Measurements from ENCODE around the gene ABHD12. TPM values are rescaled to one million over a fixed set of nuclear protein-coding genes. Genes with fewer than 3 reads are reported as not detected.

Gene ABHD12
- total RNA-seq, 4 donors from 2014 or later, result 41.6 to 75.8 (median 52.3) TPM

DNA sequence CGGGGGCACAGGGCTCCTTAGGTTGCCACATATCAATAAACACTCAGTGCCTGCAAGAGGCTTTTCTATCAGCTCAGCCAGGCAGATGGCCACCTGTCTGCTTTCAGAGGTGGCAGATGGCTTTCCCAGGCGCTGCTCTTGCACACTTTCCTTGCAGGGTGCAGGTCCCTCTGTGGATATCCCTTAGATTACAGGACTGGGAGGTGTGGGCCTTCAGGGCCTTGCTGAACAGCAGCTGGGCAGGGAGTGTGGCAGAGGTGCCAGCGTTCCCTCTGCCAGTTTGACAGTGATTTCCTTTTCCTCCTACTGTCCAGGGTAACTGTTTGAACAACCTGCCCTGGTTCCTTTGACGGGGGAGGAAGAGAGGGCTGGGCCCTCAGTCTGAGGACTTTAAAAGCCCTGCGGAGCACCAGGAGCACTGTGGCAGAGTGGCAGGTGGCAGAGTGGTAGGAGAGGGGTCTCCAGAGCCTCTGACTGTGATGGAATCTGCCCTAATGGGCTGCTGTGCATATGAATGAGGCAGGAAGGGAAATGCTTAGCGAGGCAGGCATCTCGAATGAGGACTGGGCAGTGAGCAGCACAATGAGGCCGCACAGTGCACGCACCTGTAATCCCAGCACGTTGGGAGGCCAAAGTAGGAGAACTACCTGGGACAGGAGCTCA is 34.2 kb downstream of the ABHD12 start:
- Histone ChIP-seq H3K9me3 (no peaks in the 10 kb centered on the region), H3K4me3 (no peak overlapping the region), H3K36me3 (no peaks in the 10 kb centered on the region), H3K27me3 (no peaks in the 10 kb centered on the region), H3K27ac (peak overlapping the region; percentile 0), H3K4me1 (peaks cover 43% of the 10 kb centered on the region)
- TF ChIP-seq POLR2AphosphoS5 (IDR thresholded peaks at IDR 0.05) (no peak), EP300 (IDR thresholded peaks at IDR 0.05) (no peak), POLR2A (IDR thresholded peaks at IDR 0.05) (no peak)
- TF ChIP-seq, protein P1, sequence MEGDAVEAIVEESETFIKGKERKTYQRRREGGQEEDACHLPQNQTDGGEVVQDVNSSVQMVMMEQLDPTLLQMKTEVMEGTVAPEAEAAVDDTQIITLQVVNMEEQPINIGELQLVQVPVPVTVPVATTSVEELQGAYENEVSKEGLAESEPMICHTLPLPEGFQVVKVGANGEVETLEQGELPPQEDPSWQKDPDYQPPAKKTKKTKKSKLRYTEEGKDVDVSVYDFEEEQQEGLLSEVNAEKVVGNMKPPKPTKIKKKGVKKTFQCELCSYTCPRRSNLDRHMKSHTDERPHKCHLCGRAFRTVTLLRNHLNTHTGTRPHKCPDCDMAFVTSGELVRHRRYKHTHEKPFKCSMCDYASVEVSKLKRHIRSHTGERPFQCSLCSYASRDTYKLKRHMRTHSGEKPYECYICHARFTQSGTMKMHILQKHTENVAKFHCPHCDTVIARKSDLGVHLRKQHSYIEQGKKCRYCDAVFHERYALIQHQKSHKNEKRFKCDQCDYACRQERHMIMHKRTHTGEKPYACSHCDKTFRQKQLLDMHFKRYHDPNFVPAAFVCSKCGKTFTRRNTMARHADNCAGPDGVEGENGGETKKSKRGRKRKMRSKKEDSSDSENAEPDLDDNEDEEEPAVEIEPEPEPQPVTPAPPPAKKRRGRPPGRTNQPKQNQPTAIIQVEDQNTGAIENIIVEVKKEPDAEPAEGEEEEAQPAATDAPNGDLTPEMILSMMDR (IDR thresholded peaks at IDR 0.05), result no peak
- no peak for DNase-seq (ENCODE audit: low spot score in 2 of 2)
- 73% methylated on average over 9 of the region's 10 CpGs for WGBS

- WGBS, result 96% methylated on average over 2 of the region's 2 CpGs
- DNase-seq (ENCODE audit: low spot score in 2 of 2), result no peak
- H3K9me3 ChIP-seq, result no peaks in the 10 kb centered on the region
- no peaks in the 10 kb centered on the region for H3K36me3 ChIP-seq
- TF ChIP-seq, protein P1 (IDR thresholded peaks at IDR 0.05), result no peak
- TF ChIP-seq EP300 (IDR thresholded peaks at IDR 0.05) (no peak), POLR2AphosphoS5 (IDR thresholded peaks at IDR 0.05) (no peak), POLR2A (IDR thresholded peaks at IDR 0.05) (no peak)
- peaks cover 39% of the 10 kb centered on the region for H3K4me1 ChIP-seq
- no peak overlapping the region for H3K4me3 ChIP-seq
- H3K27me3 ChIP-seq, result no peaks in the 10 kb centered on the region
- H3K27ac ChIP-seq, result peak overlapping the region; percentile 0
These were observed 34.8 kb downstream of the ABHD12 start for GRCh38 chr20:25355866-25356265.

DNA sequence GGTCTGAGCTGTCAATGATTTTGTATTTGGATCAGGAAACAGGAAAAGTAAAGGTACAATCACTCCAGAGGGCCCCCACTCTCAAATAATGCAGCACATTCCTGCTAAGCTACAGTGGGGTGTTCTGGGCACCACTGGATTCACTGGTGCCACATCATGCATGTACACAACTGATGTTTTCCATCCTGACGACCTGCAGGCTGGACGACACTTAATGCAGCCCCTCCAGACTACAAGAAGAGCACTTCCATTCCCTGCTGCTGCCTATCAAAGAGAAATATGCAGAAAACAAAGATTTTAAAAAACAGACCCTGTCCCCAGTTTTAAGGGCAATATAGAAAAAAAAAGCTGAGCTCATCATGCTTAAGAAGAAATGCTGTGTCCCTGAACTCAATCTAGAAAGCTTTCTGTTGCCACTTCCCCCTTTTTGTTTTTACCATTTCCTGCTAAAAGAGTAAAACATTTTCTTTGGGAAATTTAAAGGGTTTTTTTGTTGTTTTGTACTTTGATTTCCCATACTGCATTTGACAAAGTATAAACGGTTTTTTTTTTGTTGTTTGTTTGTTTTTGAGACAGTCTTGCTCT is 35.5 kb downstream of the ABHD12 start:
- no peak overlapping the region for H3K27ac ChIP-seq
- DNase-seq (ENCODE audit: low spot score in 2 of 2), result no peak
- H3K9me3 ChIP-seq, result no peaks in the 10 kb centered on the region
- H3K4me3 ChIP-seq, result no peak overlapping the region
- no peaks in the 10 kb centered on the region for H3K27me3 ChIP-seq
- TF ChIP-seq POLR2AphosphoS5 (IDR thresholded peaks at IDR 0.05) (no peak), EP300 (IDR thresholded peaks at IDR 0.05) (no peak), POLR2A (IDR thresholded peaks at IDR 0.05) (no peak)
- TF ChIP-seq, protein P1 (IDR thresholded peaks at IDR 0.05), result no peak
- WGBS, result 73% methylated on average over 3 of the region's 3 CpGs
- H3K36me3 ChIP-seq, result no peaks in the 10 kb centered on the region
- H3K4me1 ChIP-seq, result peaks cover 39% of the 10 kb centered on the region

GRCh38 chr20:25353747-25354705 is 36.6 kb downstream of the ABHD12 start:
- Histone ChIP-seq H3K9me3 (no peaks in the 10 kb centered on the region), H3K36me3 (no peaks in the 10 kb centered on the region), H3K27ac (peak overlapping the region; percentile 24), H3K4me3 (no peak overlapping the region), H3K4me1 (peaks cover 39% of the 10 kb centered on the region), H3K27me3 (no peaks in the 10 kb centered on the region)
- TF ChIP-seq, protein P1 (IDR thresholded peaks at IDR 0.05), result no peak
- TF ChIP-seq EP300 (IDR thresholded peaks at IDR 0.05) (no peak), POLR2A (IDR thresholded peaks at IDR 0.05) (no peak), POLR2AphosphoS5 (IDR thresholded peaks at IDR 0.05) (no peak)
- no peak for DNase-seq (ENCODE audit: low spot score in 2 of 2)
- 59% methylated on average over 15 of the region's 15 CpGs for WGBS

- 47% methylated on average over 3 of the region's 3 CpGs for WGBS
- no peak for TF ChIP-seq POLR2A (IDR thresholded peaks at IDR 0.05)
- TF ChIP-seq, protein P1 (IDR thresholded peaks at IDR 0.05), result no peak
- TF ChIP-seq EP300 (IDR thresholded peaks at IDR 0.05), result no peak
- no peak for TF ChIP-seq POLR2AphosphoS5 (IDR thresholded peaks at IDR 0.05)
- no peaks in the 10 kb centered on the region for H3K36me3 ChIP-seq
These were observed 37.3 kb downstream of the ABHD12 start for GRCh38 chr20:25353353-25353746.

More at GRCh38 chr20:25353353-25353746, 37.3 kb downstream of the ABHD12 start:
- Histone ChIP-seq H3K27me3 (no peaks in the 10 kb centered on the region), H3K4me1 (peaks cover 39% of the 10 kb centered on the region), H3K27ac (peak overlapping the region; percentile 24), H3K4me3 (no peak overlapping the region), H3K9me3 (no peaks in the 10 kb centered on the region)
- no peak for DNase-seq (ENCODE audit: low spot score in 2 of 2)
